Stimulated activated CD8-positive, alpha-beta memory T cell treated with anti-CD3 and anti-CD28 coated beads, Interleukin-15, amount 100 ng/mL, for 24 hours (primary cell): ENCODE data around the gene DDX4.

Source experiments
- DNase-seq: peaks from one replicate; pipeline ENCODE4 v3.0.0-alpha.2; 2020; ENCODE audit warnings: low read depth

DDX4 gene

GRCh38 chr5:55866485-55866884 is 128.6 kb downstream of the DDX4 start:
- no peak for DNase-seq
